Nephron progenitor cell (in vitro differentiated cells): Measurements from ENCODE around the gene TPM1.
A peak's percentile ranks its signal among the peaks of the same experiment; 100 is the strongest.

Experiments
- DNase-seq: peaks from one replicate; pipeline ENCODE4 v3.0.0; 2021
- H3K27ac Mint-ChIP-seq: 2 replicates; pipeline ENCODE4 v1.8.0; 2021; ENCODE audit warnings: mild to moderate bottlenecking, moderate library complexity, mixed read lengths
- H3K27me3 Mint-ChIP-seq: 2 replicates; pipeline ENCODE4 v1.8.0; 2021; ENCODE audit warnings: mild to moderate bottlenecking, low read depth, mixed read lengths; ENCODE audit not compliant: poor library complexity
- H3K36me3 Mint-ChIP-seq: 2 replicates; pipeline ENCODE4 v1.8.0; 2021; ENCODE audit warnings: low read depth, mixed read lengths
- H3K4me1 Mint-ChIP-seq: 2 replicates; pipeline ENCODE4 v1.8.0; 2021; ENCODE audit warnings: mixed read lengths
- H3K4me3 Mint-ChIP-seq: 2 replicates; pipeline ENCODE4 v1.8.0; 2021; ENCODE audit warnings: mild to moderate bottlenecking, moderate library complexity, mixed read lengths
- H3K9me3 Mint-ChIP-seq: 2 replicates; pipeline ENCODE4 v1.8.0; 2021; ENCODE audit warnings: mild to moderate bottlenecking, moderate library complexity, mixed read lengths
- TF ChIP-seq, protein P1 (sequence below): fragments of 200-600 bp; sonication (generic); IDR thresholded peaks from 2 replicates; pipeline ENCODE4 v1.5.0; 2021; ENCODE audit warnings: antibody characterized with exemption

The TPM1 gene

DNA sequence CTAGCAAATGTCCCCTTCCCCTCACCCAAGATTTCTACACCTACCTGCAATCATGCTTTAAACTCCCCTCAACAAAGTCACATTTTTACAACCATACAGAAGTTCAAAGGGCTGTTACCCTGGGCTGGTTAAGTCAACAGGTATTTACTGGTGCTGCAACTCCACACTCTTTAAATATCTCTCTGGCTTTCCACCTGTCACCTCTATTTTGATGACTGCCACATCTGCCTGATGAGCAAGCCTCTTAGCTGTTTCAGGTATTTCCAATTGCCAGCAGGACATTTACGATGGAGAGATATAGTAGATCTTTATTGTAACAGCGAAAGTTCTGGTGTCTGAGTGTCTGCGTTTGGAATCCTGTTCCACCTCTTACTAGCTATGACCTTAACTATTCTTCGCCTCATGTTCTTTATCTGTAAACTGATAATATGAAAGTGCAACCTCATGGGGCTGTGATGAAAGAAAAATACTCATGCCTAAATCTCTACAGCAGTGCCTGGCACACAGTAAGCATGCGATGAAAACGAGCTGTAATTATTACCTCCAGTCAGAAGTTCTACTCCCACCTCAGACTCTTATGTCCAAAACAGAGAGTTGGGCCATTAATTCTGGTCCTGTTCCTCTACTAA lies 44.2 kb upstream of the TPM1 start:
- H3K27ac Mint-ChIP-seq, result peak overlapping the region; percentile 66
- H3K9me3 Mint-ChIP-seq, result no peaks in the 10 kb centered on the region
- peaks cover 44% of the 10 kb centered on the region for H3K4me1 Mint-ChIP-seq
- H3K4me3 Mint-ChIP-seq, result no peak overlapping the region
- no peak for DNase-seq
- H3K36me3 Mint-ChIP-seq, result no peaks in the 10 kb centered on the region
- TF ChIP-seq, protein P1, sequence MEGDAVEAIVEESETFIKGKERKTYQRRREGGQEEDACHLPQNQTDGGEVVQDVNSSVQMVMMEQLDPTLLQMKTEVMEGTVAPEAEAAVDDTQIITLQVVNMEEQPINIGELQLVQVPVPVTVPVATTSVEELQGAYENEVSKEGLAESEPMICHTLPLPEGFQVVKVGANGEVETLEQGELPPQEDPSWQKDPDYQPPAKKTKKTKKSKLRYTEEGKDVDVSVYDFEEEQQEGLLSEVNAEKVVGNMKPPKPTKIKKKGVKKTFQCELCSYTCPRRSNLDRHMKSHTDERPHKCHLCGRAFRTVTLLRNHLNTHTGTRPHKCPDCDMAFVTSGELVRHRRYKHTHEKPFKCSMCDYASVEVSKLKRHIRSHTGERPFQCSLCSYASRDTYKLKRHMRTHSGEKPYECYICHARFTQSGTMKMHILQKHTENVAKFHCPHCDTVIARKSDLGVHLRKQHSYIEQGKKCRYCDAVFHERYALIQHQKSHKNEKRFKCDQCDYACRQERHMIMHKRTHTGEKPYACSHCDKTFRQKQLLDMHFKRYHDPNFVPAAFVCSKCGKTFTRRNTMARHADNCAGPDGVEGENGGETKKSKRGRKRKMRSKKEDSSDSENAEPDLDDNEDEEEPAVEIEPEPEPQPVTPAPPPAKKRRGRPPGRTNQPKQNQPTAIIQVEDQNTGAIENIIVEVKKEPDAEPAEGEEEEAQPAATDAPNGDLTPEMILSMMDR, result no peak
- peaks cover 6% of the 10 kb centered on the region for H3K27me3 Mint-ChIP-seq

DNA sequence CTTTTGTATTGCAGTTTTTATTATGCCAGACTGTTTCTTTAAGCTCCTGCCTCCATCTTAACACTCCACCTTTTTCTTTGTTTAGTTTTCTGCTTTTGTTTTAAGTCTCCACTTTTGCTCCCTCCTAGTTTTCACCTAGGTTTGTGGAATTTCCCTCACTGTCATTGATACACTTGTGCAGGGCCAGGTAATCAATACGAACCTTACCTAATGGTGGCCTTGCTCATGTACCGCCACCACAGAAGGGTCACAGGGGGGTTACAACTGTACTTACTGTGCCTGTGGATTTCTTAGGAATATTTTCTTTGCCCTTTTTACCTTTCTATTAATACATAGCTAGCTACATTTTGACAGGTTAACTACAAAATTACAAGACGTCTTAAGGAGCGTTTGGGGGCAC lies 43.4 kb upstream of the TPM1 start:
- no peaks in the 10 kb centered on the region for H3K9me3 Mint-ChIP-seq
- TF ChIP-seq, protein P1, result no peak
- no peaks in the 10 kb centered on the region for H3K36me3 Mint-ChIP-seq
- H3K27me3 Mint-ChIP-seq, result peaks cover 2% of the 10 kb centered on the region
- H3K27ac Mint-ChIP-seq, result peak overlapping the region; percentile 32
- H3K4me1 Mint-ChIP-seq, result peaks cover 52% of the 10 kb centered on the region
- no peak overlapping the region for H3K4me3 Mint-ChIP-seq
- DNase-seq, result no peak

DNA sequence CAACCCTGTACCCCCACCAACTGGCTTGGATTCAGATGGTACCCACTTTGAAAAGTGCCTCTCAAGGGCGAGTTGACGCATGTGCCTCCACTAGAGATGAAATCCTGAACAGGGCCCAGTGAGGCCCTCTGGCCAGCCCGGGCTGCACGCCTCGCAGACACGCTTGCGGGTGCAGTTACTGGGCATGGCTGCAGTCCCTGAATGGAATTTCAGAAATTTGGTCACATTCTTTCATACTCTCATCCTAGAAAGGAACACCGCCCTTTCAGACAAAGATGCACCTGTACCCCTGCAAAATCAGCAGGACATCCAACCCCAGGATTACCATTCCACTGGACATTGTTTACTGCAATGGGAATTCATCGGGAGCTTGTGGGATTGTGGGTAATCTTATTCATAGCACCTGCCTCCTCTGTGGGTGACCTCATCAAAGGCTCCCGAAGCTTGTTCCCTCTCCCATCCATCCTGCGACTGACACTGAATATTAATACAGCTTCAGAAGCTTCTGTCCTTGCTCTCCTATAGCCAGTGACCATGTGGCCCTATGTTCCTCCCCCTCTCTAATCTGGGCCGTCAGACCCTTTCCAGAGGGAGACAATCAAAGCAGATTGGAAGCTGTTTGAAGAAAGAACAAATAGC lies 42.5 kb upstream of the TPM1 start:
- DNase-seq, result no peak
- Mint-ChIP-seq H3K36me3 (no peaks in the 10 kb centered on the region), H3K27ac (no peak overlapping the region), H3K9me3 (no peaks in the 10 kb centered on the region), H3K4me1 (peaks cover 60% of the 10 kb centered on the region), H3K4me3 (no peak overlapping the region), H3K27me3 (no peaks in the 10 kb centered on the region)
- TF ChIP-seq, protein P1, result no peak

DNA sequence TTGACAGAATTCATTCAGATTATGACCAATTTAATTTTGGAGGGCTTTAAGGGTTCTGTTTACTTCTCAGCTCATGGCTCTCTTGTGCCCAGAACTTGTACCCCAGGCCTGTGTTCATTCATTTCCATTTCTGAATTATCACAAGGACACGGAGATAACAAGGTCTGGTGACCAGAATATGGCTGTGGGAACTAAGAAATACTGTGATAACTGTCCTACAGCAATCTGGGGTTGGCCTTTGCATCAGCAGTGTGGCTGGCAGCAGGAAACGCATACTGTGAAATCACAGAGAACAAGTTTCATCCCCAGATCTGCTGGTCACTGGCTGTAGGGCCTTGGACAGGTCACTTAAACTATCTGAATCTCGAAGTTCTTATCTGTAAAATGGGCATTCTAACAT lies 41.8 kb upstream of the TPM1 start:
- DNase-seq, result no peak
- Mint-ChIP-seq H3K27me3 (no peaks in the 10 kb centered on the region), H3K4me3 (no peak overlapping the region), H3K9me3 (no peaks in the 10 kb centered on the region), H3K27ac (no peak overlapping the region), H3K36me3 (no peaks in the 10 kb centered on the region), H3K4me1 (peaks cover 63% of the 10 kb centered on the region)
- TF ChIP-seq, protein P1, result no peak

DNA sequence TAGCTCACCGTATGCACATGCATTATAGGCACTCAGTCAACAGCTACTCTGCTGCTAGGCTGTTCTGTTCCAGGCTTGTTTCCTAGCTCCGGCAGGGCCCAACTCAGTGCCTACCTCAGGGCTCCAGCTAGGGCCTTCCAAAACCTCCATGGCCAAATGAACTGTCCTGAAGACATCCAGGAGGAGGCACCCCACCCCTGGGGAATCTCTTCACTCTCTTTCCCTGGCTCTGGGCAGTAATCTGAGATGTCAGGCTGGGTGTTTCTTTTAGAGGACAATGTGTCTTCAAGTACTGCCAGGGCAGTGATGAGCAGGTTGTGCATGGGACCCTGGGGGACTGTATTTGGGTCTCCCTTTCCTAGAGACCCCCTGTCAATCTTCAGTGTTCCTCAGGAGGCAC lies 38.3 kb upstream of the TPM1 start:
- peaks cover 2% of the 10 kb centered on the region for H3K27me3 Mint-ChIP-seq
- no peak for DNase-seq

More for the DNA sequence above, 38.3 kb upstream of the TPM1 start:
- Mint-ChIP-seq H3K36me3 (no peaks in the 10 kb centered on the region), H3K9me3 (peaks cover 5% of the 10 kb centered on the region), H3K27ac (no peak overlapping the region), H3K4me3 (no peak overlapping the region), H3K4me1 (peaks cover 56% of the 10 kb centered on the region)
- TF ChIP-seq, protein P1, result no peak
